NCI-H2171 treated with DMSO at 0.1 percent for 48 hours (cell line): ENCODE results near the gene CLEC2B.

Source experiments
- DNase-seq: peaks from one replicate; lab custom pipeline; 2025; lab: John Stamatoyannopoulos, UW

The CLEC2B gene

DNA sequence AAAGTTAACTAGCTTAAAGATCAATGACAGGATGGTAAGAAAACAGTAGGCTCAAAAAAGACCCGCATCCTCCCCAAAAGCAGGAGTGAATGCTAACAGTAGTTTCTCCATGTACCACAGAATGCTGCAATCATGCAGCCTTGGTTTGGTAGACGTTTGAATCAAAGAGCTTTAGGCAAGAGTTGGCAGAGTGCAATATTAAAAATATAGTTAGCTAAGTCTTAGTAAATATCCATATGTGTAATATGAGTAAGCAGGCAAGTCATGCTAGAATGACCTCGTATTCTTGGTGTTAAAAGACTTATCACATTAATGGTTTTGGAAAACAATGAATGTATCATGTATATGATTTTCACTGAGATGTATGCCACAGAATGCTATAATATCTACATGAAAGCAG is 60.6 kb downstream of the CLEC2B start:
- no peak for DNase-seq

DNA sequence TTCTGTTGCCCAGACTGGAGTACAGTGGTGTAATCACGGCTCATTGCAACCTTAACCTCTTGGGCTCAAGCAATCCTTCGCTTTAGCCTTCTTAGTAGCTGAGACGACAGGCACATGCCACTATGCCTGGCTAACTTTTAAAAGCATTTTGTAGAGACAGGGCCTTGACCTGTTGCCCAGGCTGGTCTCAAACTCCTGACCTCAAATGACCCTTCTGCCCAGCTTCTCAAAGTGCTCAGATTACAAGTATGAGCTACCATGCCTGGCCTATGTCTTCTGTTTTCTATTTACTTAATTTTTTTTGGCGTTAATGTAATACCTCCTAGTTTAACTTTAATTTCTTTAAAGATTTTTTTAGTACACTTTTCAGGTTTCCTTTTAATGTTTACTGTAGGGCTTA is 62.4 kb downstream of the CLEC2B start:
- DNase-seq = no peak

DNA sequence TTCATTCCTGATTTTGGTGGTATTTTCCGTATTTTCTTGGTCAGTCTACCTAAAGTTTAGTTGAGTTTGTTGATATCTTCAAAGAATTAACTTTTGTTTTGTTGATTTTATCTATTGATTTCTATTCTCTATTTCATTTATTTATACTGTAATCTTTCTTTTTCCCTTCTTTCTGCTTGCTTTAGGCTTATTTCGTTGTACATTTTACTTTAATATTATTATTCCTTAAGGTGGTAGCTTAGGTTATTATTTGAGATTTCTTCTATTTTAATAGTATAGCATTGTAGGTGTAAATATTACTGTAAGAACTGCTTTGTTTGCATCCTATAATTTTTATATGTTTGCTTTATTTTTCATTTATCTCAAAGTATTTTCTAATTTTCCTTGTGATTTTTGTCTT is 63.3 kb downstream of the CLEC2B start:
- no peak for DNase-seq
